NT2/D1 (cell line): ENCODE results near the gene TOP3A.
"Not testable (repeated sequence)": the region's sequence is repeated elsewhere in the genome, so short reads cannot be mapped to it uniquely, and the experiment has no call there.

Experiments
- DNase-seq: peaks from one replicate; pipeline ENCODE4 v3.0.0-alpha.2; 2011; ENCODE audit warnings: low read depth, low spot score
- H3K27me3 ChIP-seq: 2 replicates; pipeline ENCODE4 v1.6.0; 2011; ENCODE audit warnings: mild to moderate bottlenecking; ENCODE audit not compliant: insufficient read length, insufficient read depth
- H3K36me3 ChIP-seq: 2 replicates; pipeline ENCODE4 v1.6.1; 2011; ENCODE audit warnings: mild to moderate bottlenecking, low read length, mixed read lengths; ENCODE audit not compliant: insufficient read depth, insufficient read length
- H3K4me1 ChIP-seq: 2 replicates; pipeline ENCODE4 v1.5.1; 2011; ENCODE audit not compliant: insufficient read depth, insufficient read length
- H3K4me3 ChIP-seq: 2 replicates; pipeline ENCODE4 v1.5.1; 2011; ENCODE audit warnings: low read depth; ENCODE audit not compliant: insufficient read length
- H3K9ac ChIP-seq: 2 replicates; pipeline ENCODE4 v1.6.0; 2011; ENCODE audit warnings: low read depth; ENCODE audit not compliant: insufficient read length
- H3K9me3 ChIP-seq: 2 replicates; pipeline ENCODE4 v1.5.1; 2011; ENCODE audit warnings: mild to moderate bottlenecking, low read length; ENCODE audit not compliant: insufficient read depth
- SUZ12 ChIP-seq: IDR thresholded peaks from 2 replicates; pipeline ENCODE4 v1.6.1; 2011; ENCODE audit not compliant: insufficient read length, insufficient read depth; ENCODE audit errors: extremely low read depth
- YY1 ChIP-seq: IDR thresholded peaks from 2 replicates; pipeline ENCODE4 v1.6.1; 2011; ENCODE audit not compliant: insufficient read length, insufficient read depth
- ZNF274 ChIP-seq: IDR thresholded peaks from 2 replicates; pipeline ENCODE4 v1.6.1; 2011; ENCODE audit warnings: mild to moderate bottlenecking, low read depth, low read length

The TOP3A gene

GRCh38 chr17:18360518-18360917, 45.7 kb upstream of the TOP3A start:
- TF ChIP-seq ZNF274, result no peak
- Histone ChIP-seq H3K9ac (no peak overlapping the region), H3K36me3 (peaks cover 26% of the 10 kb centered on the region), H3K4me1 (peaks cover 2% of the 10 kb centered on the region), H3K4me3 (no peak overlapping the region), H3K27me3 (no peaks in the 10 kb centered on the region), H3K9me3 (no peaks in the 10 kb centered on the region)
- no peak for DNase-seq

GRCh38 chr17:18356624-18357023, 41.8 kb upstream of the TOP3A start:
- Histone ChIP-seq H3K4me3 (no peak overlapping the region), H3K27me3 (no peaks in the 10 kb centered on the region), H3K36me3 (peaks cover 50% of the 10 kb centered on the region), H3K4me1 (no peaks in the 10 kb centered on the region), H3K9ac (no peak overlapping the region), H3K9me3 (no peaks in the 10 kb centered on the region)
- TF ChIP-seq SUZ12 (no peak), YY1 (no peak), ZNF274 (no peak)
- DNase-seq, result no peak

- H3K36me3 ChIP-seq, result peaks cover 45% of the 10 kb centered on the region
- H3K9ac ChIP-seq, result no peak overlapping the region
Measured at GRCh38 chr17:18353541-18353940, 38.7 kb upstream of the TOP3A start.

GRCh38 chr17:18344021-18344420, 29.2 kb upstream of the TOP3A start:
- DNase-seq, result no peak
- no peak overlapping the region for H3K4me3 ChIP-seq
- TF ChIP-seq ZNF274 (no peak), YY1 (no peak), SUZ12 (no peak)
- H3K9ac ChIP-seq, result no peak overlapping the region
- H3K36me3 ChIP-seq, result peaks cover 78% of the 10 kb centered on the region
- peaks cover 19% of the 10 kb centered on the region; the same call in 1 of the 2 replicates for H3K9me3 ChIP-seq
- H3K4me1 ChIP-seq, result no peaks in the 10 kb centered on the region
- H3K27me3 ChIP-seq, result no peaks in the 10 kb centered on the region

More at GRCh38 chr17:18353541-18353940, 38.7 kb upstream of the TOP3A start:
- TF ChIP-seq SUZ12, result no peak
- no peak for TF ChIP-seq YY1
- no peak for TF ChIP-seq ZNF274
- Histone ChIP-seq H3K4me1 (no peaks in the 10 kb centered on the region), H3K27me3 (no peaks in the 10 kb centered on the region), H3K4me3 (no peak overlapping the region), H3K9me3 (no peaks in the 10 kb centered on the region)
- no peak for DNase-seq

GRCh38 chr17:18339933-18340332, 25.1 kb upstream of the TOP3A start:
- no peak for TF ChIP-seq SUZ12
- no peak for TF ChIP-seq YY1
- no peak for TF ChIP-seq ZNF274
- Histone ChIP-seq H3K9ac (no peak overlapping the region), H3K27me3 (no peaks in the 10 kb centered on the region), H3K36me3 (peaks cover 65% of the 10 kb centered on the region), H3K4me3 (no peak overlapping the region), H3K4me1 (no peaks in the 10 kb centered on the region), H3K9me3 (peaks cover 27% of the 10 kb centered on the region; the same call in 1 of the 2 replicates)
- DNase-seq, result no peak

- H3K27me3 ChIP-seq, DNase-seq, H3K9ac ChIP-seq, H3K4me1 ChIP-seq, H3K4me3 ChIP-seq: not testable (repeated sequence)
- H3K36me3 ChIP-seq, result peaks cover 60% of the 10 kb centered on the region
- peaks cover 27% of the 10 kb centered on the region; the same call in 1 of the 2 replicates for H3K9me3 ChIP-seq
Measured at GRCh38 chr17:18338158-18338557, 23.4 kb upstream of the TOP3A start.

- H3K4me3 ChIP-seq, result no peak overlapping the region
- peaks cover 66% of the 10 kb centered on the region for H3K36me3 ChIP-seq
- TF ChIP-seq SUZ12, result no peak
- no peak for TF ChIP-seq ZNF274
- no peak for TF ChIP-seq YY1
- peaks cover 6% of the 10 kb centered on the region; the same call in 1 of the 2 replicates for H3K9me3 ChIP-seq
- no peak for DNase-seq
- no peak overlapping the region for H3K9ac ChIP-seq
- H3K4me1 ChIP-seq, result peaks cover 2% of the 10 kb centered on the region
- H3K27me3 ChIP-seq, result no peaks in the 10 kb centered on the region
Measured at GRCh38 chr17:18332909-18333489, 18.2 kb upstream of the TOP3A start.

- H3K4me1 ChIP-seq, result peaks cover 2% of the 10 kb centered on the region
- no peak overlapping the region for H3K4me3 ChIP-seq
- H3K9ac ChIP-seq, result no peak overlapping the region
- no peak for DNase-seq
- no peaks in the 10 kb centered on the region for H3K9me3 ChIP-seq
- TF ChIP-seq YY1 (no peak), SUZ12 (no peak), ZNF274 (no peak)
- H3K36me3 ChIP-seq, result peaks cover 70% of the 10 kb centered on the region
- no peaks in the 10 kb centered on the region for H3K27me3 ChIP-seq
Measured at GRCh38 chr17:18331879-18332278, 17.1 kb upstream of the TOP3A start.
